Heart left ventricle (tissue), 16 donors: Measurements from ENCODE around the gene STK4. TPM values are rescaled to one million over a fixed set of nuclear protein-coding genes. Genes with fewer than 3 reads are reported as not detected.
"Not testable (repeated sequence)": the region's sequence is repeated elsewhere in the genome, so short reads cannot be mapped to it uniquely, and the experiment has no call there.

ENCODE experiments used
- ATAC-seq, 4 donors: fragments of 200-7000 bp; cut with Tn5 transposase; one replicate each; pipeline ENCODE4 v1.9.1; 2020 to 2022; ENCODE audit warnings: moderate library complexity in 4 of 4, mild to moderate bottlenecking in 3 of 4, moderate number of reproducible peaks in 1 of 4
- DNase-seq, 5 donors: peaks; one replicate each; pipeline ENCODE4 v3.0.0-alpha.2; 2020
- H3K27ac ChIP-seq, 12 donors: fragments of 200-600 bp; sonication (generic) in 4 of 12; one replicate each; pipeline versions ENCODE4 v1.5.0 to v1.8.0; 2016 to 2022; ENCODE audit warnings: mild to moderate bottlenecking in 2 of 12
- H3K27me3 ChIP-seq, 9 donors: fragments of 200-600 bp; sonication (generic) in 2 of 9; one replicate each; pipeline versions ENCODE4 v1.5.1 to v1.8.0; 2016 to 2022; ENCODE audit warnings: mild to moderate bottlenecking in 3 of 9
- H3K36me3 ChIP-seq, 9 donors: fragments of 200-600 bp; sonication (generic) in 2 of 9; one replicate each; pipeline versions ENCODE4 v1.5.0 to v1.8.0; 2018 to 2022; ENCODE audit warnings: mild to moderate bottlenecking in 2 of 9
- H3K4me1 ChIP-seq, 12 donors: fragments of 200-600 bp; sonication (generic) in 4 of 12; one replicate each; pipeline versions ENCODE4 v1.5.0 to v1.8.0; 2016 to 2022; ENCODE audit warnings: mild to moderate bottlenecking in 3 of 12
- H3K4me3 ChIP-seq, 12 donors: fragments of 200-600 bp; sonication (generic) in 4 of 12; one replicate each; pipeline versions ENCODE4 v1.5.0 to v1.8.0; 2017 to 2022; ENCODE audit warnings: mild to moderate bottlenecking in 9 of 12, moderate library complexity in 4 of 12
- H3K9me3 ChIP-seq, 12 donors: fragments of 200-600 bp; sonication (generic) in 4 of 12; one replicate each; pipeline versions ENCODE4 v1.5.0 to v1.8.0; 2016 to 2022; ENCODE audit warnings: mild to moderate bottlenecking in 1 of 12
- CTCF ChIP-seq, 12 donors: fragments of 200-600 bp; sonication (generic) in 4 of 12; IDR thresholded peaks; one replicate each; pipeline versions ENCODE4 v1.5.0 to v1.8.0; 2018 to 2022; ENCODE audit warnings: antibody characterized with exemption in 12 of 12, mild to moderate bottlenecking in 5 of 12
- POLR2A ChIP-seq, 2 donors: fragments of 450-650 bp; IDR thresholded peaks; one replicate each; pipeline ENCODE4 v1.6.1; 2017; ENCODE audit warnings: antibody characterized with exemption in 2 of 2, mild to moderate bottlenecking in 2 of 2, moderate library complexity in 2 of 2
- WGBS, 4 donors: extraction: QIAGEN DNeasy Blood & Tissue Kit in 2 of 4; methylation state at CpG; one replicate each; pipeline versions ENCODE4 v1.1.5 to v1.1.7; 2013 to 2018; 5-methylcytosine and 5-hydroxymethylcytosine counted together
- intact Hi-C, 10 donors: fragments of 100-400 bp; cut with DNase I; formaldehyde crosslinking; loops; one replicate each; pipeline versions ENCODE4 v1.11.1 to v1.14.2; 2022
- polyA plus RNA-seq, 2 donors: library from polyadenylated mRNA; stranded (reverse); fragments of 200-250 nt; gene quantifications; one replicate each; pipeline ENCODE4 v1.2.3, GENCODE V29; 2013
- total RNA-seq, 9 donors: library from RNA; depleted of rRNA in 2 of 9; stranded (reverse); fragments of >200 nt in 2 of 9; fragmentation: NEBNext Ultra II Directional in 3 of 9; extraction: Animal tissue kit (Norgen Biotek cat#: 25700) in 3 of 9; gene quantifications; one replicate each; pipeline versions ENCODE4 v1.1.0 to v1.2.4, GENCODE V29; 2016 to 2023
- donor health status: ischemic (EF 13 %, LVEDD 7.1; RV severe dilation, severe dysfunction).
- donor health status: healthy with polysubstance abuse.
- donor health status: DM: no; HTN: yes; CAD: no.
- donor health status: DM: no; HTN: no; CAD: no.
- donor health status: ischemic (EF 25% LVEDD 6.9; RV normal size, moderate dysfunction).
- donor health status: ischemic (EF 25% LVEDD 5.7; RV mildly dilated, moderate dysfunction).
- donor health status: healthy.
- donor health status: DM: yes; HTN: yes; CAD: no.
- donor health status: ischemic (EF 35%, LVEDD 5.7; RV mildly dilated, moderate dysfunction).
- donor health status: nonischemic (EF 11% LVEDD 7.7; RV severe dilation, severe dysfunction).
- donor health status: DM: yes; HTN: yes; CAD: no.
- donor health status: PGD.
- donor health status: ischemic (EF 29% LVEDD 5.4; RV normal size, mild dysfunction).
- donor health status: nonischemic (EF 23%, LVEDD 6.1; RV moderate dilation, normal function).

Gene STK4
- total and polyA plus RNA-seq, 11 donors, result 3.2 to 25.3 (median 9.3) TPM

- WGBS, 4 donors, result 28 to 49% (median 44%) methylated on average over 1 of the region's 1 CpG
- no peaks in the 10 kb centered on the region for H3K27me3 ChIP-seq
- DNase-seq, result no peak
- intact Hi-C loops, result loop anchor here in 5 of 10 donors (1.0 to 10.0 kb wide), 5 partner anchors 34 to 753 kb away; partner anchors contain the start of genes MATN4 (in 1 of the 5) and RBPJL (in 1 of the 5)
- ATAC-seq, result no peak
- peaks cover 0 to 54% (median 29%) of the 10 kb centered on the region in 12 donors for H3K4me1 ChIP-seq
- H3K27ac ChIP-seq, result peak overlapping the region in 1 of 12 donors; percentile 15
- H3K36me3 ChIP-seq, result peaks cover 0 to 79% (median 6%) of the 10 kb centered on the region in 9 donors
- H3K4me3 ChIP-seq, result no peak overlapping the region
- TF ChIP-seq CTCF (IDR thresholded peaks at IDR 0.05), result no peak
- no peak for TF ChIP-seq POLR2A (IDR thresholded peaks at IDR 0.05)
- H3K9me3 ChIP-seq, result no peaks in the 10 kb centered on the region
Observed at GRCh38 chr20:45019762-45020123, 53.4 kb downstream of the STK4 start.

- TF ChIP-seq POLR2A (IDR thresholded peaks at IDR 0.05), result no peak
- no peak for TF ChIP-seq CTCF (IDR thresholded peaks at IDR 0.05)
- Histone ChIP-seq H3K4me3 (no peak overlapping the region), H3K9me3 (no peaks in the 10 kb centered on the region), H3K4me1 (peaks cover 0 to 48% (median 24%) of the 10 kb centered on the region in 12 donors), H3K27ac (no peak overlapping the region), H3K27me3 (no peaks in the 10 kb centered on the region), H3K36me3 (peaks cover 0 to 79% (median 12%) of the 10 kb centered on the region in 9 donors)
- intact Hi-C loops, result no loop called here
- WGBS, 4 donors, result 84 to 94% (median 89%) methylated on average over 3 of the region's 3 CpGs
- no peak for DNase-seq
- ATAC-seq, result no peak
Observed at GRCh38 chr20:45020236-45020886, 54.0 kb downstream of the STK4 start.

- H3K9me3 ChIP-seq, result no peaks in the 10 kb centered on the region
- no peak overlapping the region for H3K4me3 ChIP-seq
- intact Hi-C loops, result no loop called here
- DNase-seq (no peak), ATAC-seq (no peak)
- H3K4me1 ChIP-seq, result peaks cover 0 to 35% (median 12%) of the 10 kb centered on the region in 12 donors
- no peaks in the 10 kb centered on the region for H3K27me3 ChIP-seq
- H3K36me3 ChIP-seq, result peaks cover 0 to 83% (median 23%) of the 10 kb centered on the region in 9 donors
- no peak for TF ChIP-seq CTCF (IDR thresholded peaks at IDR 0.05)
- no peak for TF ChIP-seq POLR2A (IDR thresholded peaks at IDR 0.05)
- H3K27ac ChIP-seq, result no peak overlapping the region
- 50 to 68% (median 55%) methylated on average over 2 of the region's 2 CpGs for WGBS, 4 donors
Observed at GRCh38 chr20:45021631-45022030, 55.3 kb downstream of the STK4 start.

GRCh38 chr20:45023140-45023539 is 56.8 kb downstream of the STK4 start:
- intact Hi-C loops, ATAC-seq: not testable (repeated sequence)
- peaks cover 0 to 86% (median 30%) of the 10 kb centered on the region in 9 donors for H3K36me3 ChIP-seq

More at GRCh38 chr20:45023140-45023539, 56.8 kb downstream of the STK4 start:
- H3K4me3 ChIP-seq, H3K27me3 ChIP-seq, DNase-seq, H3K27ac ChIP-seq, H3K9me3 ChIP-seq: not testable (repeated sequence)
- 82 to 88% (median 84%) methylated on average over 2 of the region's 2 CpGs for WGBS, 4 donors
- H3K4me1 ChIP-seq, result peaks cover 0 to 21% (median 4%) of the 10 kb centered on the region in 12 donors
